ENCODE results near the gene PAQR7. TPM values are rescaled to one million over a fixed set of nuclear protein-coding genes. Genes with fewer than 3 reads are reported as not detected.

PAQR7 gene
- total RNA-seq, 1 donor from 2014 or later: 7.9 TPM

GRCh38 chr1:25909040-25909439 is 33.5 kb upstream of the PAQR7 start:
- no peak for DNase-seq (ENCODE audit: low spot score)
- H3K4me1 Mint-ChIP-seq (ENCODE audit: low read depth): peaks cover 15% of the 10 kb centered on the region
- no peak overlapping the region for H3K4me3 Mint-ChIP-seq (ENCODE audit: low read depth)
- no peak overlapping the region for H3K27ac Mint-ChIP-seq
- no peaks in the 10 kb centered on the region for H3K9me3 Mint-ChIP-seq
- peaks cover 21% of the 10 kb centered on the region for H3K27me3 Mint-ChIP-seq (ENCODE audit: low read depth)
- intact Hi-C loops (cut with micrococcal nuclease): no loop called here
- H3K36me3 Mint-ChIP-seq (ENCODE audit: low read depth): peaks cover 12% of the 10 kb centered on the region

DNA sequence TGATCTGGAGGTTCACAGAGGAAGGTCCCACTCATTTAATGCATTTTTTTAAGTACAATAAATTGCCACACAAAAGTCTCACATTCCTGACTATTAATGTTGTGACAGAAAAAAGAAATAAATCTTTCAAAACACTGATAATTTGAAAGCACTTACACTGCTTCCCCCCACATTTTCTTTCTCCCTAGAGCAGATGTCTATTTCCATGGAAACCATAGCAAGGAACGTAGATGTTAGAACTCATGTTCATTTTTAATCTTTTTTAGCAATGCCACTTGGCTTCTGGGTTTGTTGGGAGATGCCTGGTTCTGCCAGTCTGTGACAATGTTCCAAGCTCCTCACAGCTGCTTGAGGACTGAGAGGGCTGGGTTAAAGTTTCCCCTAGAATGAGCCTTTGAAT is 32.7 kb upstream of the PAQR7 start:
- H3K4me1 Mint-ChIP-seq (ENCODE audit: low read depth): peaks cover 21% of the 10 kb centered on the region
- no peak for DNase-seq (ENCODE audit: low spot score)
- no peak overlapping the region for H3K27ac Mint-ChIP-seq
- no peak overlapping the region for H3K4me3 Mint-ChIP-seq (ENCODE audit: low read depth)
- peaks cover 21% of the 10 kb centered on the region for H3K27me3 Mint-ChIP-seq (ENCODE audit: low read depth)
- no peaks in the 10 kb centered on the region for H3K9me3 Mint-ChIP-seq
- intact Hi-C loops (cut with micrococcal nuclease): no loop called here
- H3K36me3 Mint-ChIP-seq (ENCODE audit: low read depth): peaks cover 19% of the 10 kb centered on the region

DNA sequence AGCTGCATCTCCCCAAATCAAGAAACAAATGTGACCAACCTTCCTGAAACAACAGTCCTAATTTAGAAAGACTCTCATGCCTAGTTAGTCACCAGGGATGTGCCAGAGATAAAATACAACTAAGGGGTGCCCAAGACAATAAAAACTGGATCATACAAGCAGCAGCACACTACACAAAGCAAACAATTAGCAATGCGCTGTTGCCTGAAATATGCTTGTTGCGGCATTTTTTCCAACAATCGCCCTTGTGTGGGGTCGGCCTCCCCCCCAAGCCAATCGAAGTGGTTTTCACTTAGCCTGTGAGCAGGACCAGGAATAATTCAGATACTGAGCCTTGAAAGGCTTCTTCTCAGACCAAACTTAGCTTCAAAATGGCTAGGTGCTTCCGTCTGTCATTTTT is 32.1 kb upstream of the PAQR7 start:
- intact Hi-C loops (cut with micrococcal nuclease): no loop called here
- Mint-ChIP-seq H3K4me3 (ENCODE audit: low read depth) (peak overlapping the region; percentile 51), H3K27ac (no peak overlapping the region), H3K4me1 (ENCODE audit: low read depth) (peaks cover 26% of the 10 kb centered on the region), H3K36me3 (ENCODE audit: low read depth) (peaks cover 24% of the 10 kb centered on the region), H3K9me3 (no peaks in the 10 kb centered on the region), H3K27me3 (ENCODE audit: low read depth) (peaks cover 19% of the 10 kb centered on the region)
- no peak for DNase-seq (ENCODE audit: low spot score)

- Mint-ChIP-seq H3K9me3 (no peaks in the 10 kb centered on the region), H3K4me3 (ENCODE audit: low read depth) (peak overlapping the region; percentile 76), H3K27ac (peak overlapping the region; percentile 64), H3K36me3 (ENCODE audit: low read depth) (peaks cover 31% of the 10 kb centered on the region), H3K27me3 (ENCODE audit: low read depth) (peaks cover 15% of the 10 kb centered on the region), H3K4me1 (ENCODE audit: low read depth) (peaks cover 30% of the 10 kb centered on the region)
- no peak for DNase-seq (ENCODE audit: low spot score)
- intact Hi-C loops (cut with micrococcal nuclease): loop anchor here (1.0 kb wide), 1 partner anchor 476 kb away; the partner anchor contains the start of gene MACO1
Measured at GRCh38 chr1:25906644-25907300, 31.3 kb upstream of the PAQR7 start.

- H3K9me3 Mint-ChIP-seq: no peaks in the 10 kb centered on the region
- peaks cover 15% of the 10 kb centered on the region for H3K27me3 Mint-ChIP-seq (ENCODE audit: low read depth)
- DNase-seq (ENCODE audit: low spot score): peak; percentile 83
- H3K4me3 Mint-ChIP-seq (ENCODE audit: low read depth): peak within 1 kb of the TSS; percentile 93
- H3K4me1 Mint-ChIP-seq (ENCODE audit: low read depth): peaks cover 30% of the 10 kb centered on the region
- peak within 1 kb of the TSS; percentile 92 for H3K27ac Mint-ChIP-seq
- H3K36me3 Mint-ChIP-seq (ENCODE audit: low read depth): peaks cover 37% of the 10 kb centered on the region
- intact Hi-C loops (cut with micrococcal nuclease): loop anchor here (1.0 kb wide), 3 partner anchors 10 to 476 kb away; partner anchors contain the start of genes MACO1 and PAFAH2
Measured at GRCh38 chr1:25905680-25906643, 30.5 kb upstream of the PAQR7 start, which contains the start of gene STMN1. Gene STMN1 (minus strand): TSS chr1:25906419. CDS start chr1:25904676, 1,743 bp downstream.

DNA sequence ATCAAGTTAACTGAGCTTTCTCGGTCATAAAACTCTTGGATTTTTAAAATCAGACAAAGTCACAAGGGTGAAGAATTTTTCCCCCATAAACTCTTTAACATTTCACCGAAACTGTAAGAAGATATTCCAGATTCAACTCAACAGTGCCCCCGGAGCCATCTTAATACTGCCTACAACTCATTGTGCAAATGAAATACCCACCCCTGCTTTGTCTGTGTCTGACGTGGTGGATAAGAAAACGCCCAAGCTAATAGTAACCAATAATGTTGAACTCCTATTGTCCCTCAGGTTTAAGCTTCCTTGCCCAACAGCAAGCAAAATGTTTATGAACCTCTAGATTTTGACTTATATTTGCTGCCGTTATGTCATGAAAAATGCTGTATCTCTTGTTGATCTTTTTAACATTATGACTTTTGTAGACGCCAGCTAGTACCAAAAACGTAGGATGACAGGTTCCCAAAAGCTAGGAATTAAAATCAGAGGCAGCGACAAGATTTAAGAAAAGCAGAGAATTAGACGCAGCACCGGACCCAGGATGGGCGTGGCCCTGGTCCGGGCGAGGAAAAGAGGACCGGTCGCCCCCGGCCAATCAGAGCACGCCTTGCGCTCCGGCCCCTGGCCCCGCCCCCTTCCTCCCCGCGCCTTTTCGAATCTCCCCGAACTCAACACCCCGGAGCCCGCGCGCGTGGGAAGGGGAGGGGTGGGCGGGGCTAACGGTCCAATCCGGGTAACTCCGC is 29.6 kb upstream of the PAQR7 start:
- Mint-ChIP-seq H3K9me3 (no peaks in the 10 kb centered on the region), H3K36me3 (ENCODE audit: low read depth) (peaks cover 46% of the 10 kb centered on the region)

DNA sequence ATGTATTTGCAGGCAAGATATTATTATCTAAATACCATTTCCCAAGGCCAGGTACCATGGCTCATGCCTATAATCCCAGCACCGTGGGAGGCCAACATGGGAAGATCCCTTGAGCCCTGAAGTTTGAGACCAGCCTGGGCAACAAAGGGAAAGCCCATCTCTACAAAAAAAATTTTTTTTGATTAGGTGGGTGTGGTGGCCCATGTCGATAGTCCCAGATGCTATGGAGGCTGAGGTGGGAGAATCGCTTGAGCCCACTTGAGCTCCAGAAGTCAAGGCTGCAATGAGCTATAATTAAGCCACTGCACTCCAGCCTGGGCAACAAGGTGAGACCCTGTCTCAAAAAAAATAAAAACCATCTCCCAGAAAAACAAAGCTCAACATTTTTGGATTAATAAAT is 28.5 kb upstream of the PAQR7 start:
- H3K4me3 Mint-ChIP-seq (ENCODE audit: low read depth): peak overlapping the region; percentile 93
- no peaks in the 10 kb centered on the region for H3K9me3 Mint-ChIP-seq
- intact Hi-C loops (cut with micrococcal nuclease): no loop called here
- peak overlapping the region; percentile 88 for H3K27ac Mint-ChIP-seq
- no peak for DNase-seq (ENCODE audit: low spot score)
- peaks cover 41% of the 10 kb centered on the region for H3K4me1 Mint-ChIP-seq (ENCODE audit: low read depth)
- peaks cover 56% of the 10 kb centered on the region for H3K36me3 Mint-ChIP-seq (ENCODE audit: low read depth)
- H3K27me3 Mint-ChIP-seq (ENCODE audit: low read depth): peaks cover 13% of the 10 kb centered on the region

More for the DNA sequence above, 29.6 kb upstream of the PAQR7 start:
- peaks cover 15% of the 10 kb centered on the region for H3K27me3 Mint-ChIP-seq (ENCODE audit: low read depth)
- H3K4me3 Mint-ChIP-seq (ENCODE audit: low read depth): peak overlapping the region; percentile 93
- H3K27ac Mint-ChIP-seq: peak overlapping the region; percentile 88
- DNase-seq (ENCODE audit: low spot score): peak; percentile 91
- peaks cover 35% of the 10 kb centered on the region for H3K4me1 Mint-ChIP-seq (ENCODE audit: low read depth)
- intact Hi-C loops (cut with micrococcal nuclease): loop anchor here (1.0 kb wide), 2 partner anchors 9 to 93 kb away; partner anchors contain the start of gene PAFAH2

DNA sequence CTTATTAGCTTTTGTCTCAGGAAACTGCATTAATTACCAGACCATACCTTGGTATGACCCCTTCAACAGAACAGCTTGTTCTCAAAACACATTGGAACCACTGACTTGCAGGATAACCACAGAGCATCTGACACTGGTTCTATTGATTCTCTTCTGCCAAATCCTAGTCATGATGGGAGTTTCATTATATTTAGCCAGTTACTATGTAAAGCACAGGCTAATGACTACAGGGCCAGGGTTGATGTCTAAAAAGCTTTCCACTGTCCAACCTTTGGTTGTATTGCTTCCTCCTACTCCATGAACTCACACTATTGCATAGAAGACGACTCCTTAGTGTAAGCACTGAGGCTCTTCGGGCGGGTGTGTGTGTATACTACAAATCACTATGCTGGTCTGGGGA is 27.0 kb upstream of the PAQR7 start:
- Mint-ChIP-seq H3K36me3 (ENCODE audit: low read depth) (peaks cover 70% of the 10 kb centered on the region), H3K9me3 (no peaks in the 10 kb centered on the region), H3K27me3 (ENCODE audit: low read depth) (peaks cover 4% of the 10 kb centered on the region), H3K27ac (peak overlapping the region; percentile 33), H3K4me3 (ENCODE audit: low read depth) (peak overlapping the region; percentile 45), H3K4me1 (ENCODE audit: low read depth) (peaks cover 42% of the 10 kb centered on the region)
- no peak for DNase-seq (ENCODE audit: low spot score)
- intact Hi-C loops (cut with micrococcal nuclease): no loop called here

DNA sequence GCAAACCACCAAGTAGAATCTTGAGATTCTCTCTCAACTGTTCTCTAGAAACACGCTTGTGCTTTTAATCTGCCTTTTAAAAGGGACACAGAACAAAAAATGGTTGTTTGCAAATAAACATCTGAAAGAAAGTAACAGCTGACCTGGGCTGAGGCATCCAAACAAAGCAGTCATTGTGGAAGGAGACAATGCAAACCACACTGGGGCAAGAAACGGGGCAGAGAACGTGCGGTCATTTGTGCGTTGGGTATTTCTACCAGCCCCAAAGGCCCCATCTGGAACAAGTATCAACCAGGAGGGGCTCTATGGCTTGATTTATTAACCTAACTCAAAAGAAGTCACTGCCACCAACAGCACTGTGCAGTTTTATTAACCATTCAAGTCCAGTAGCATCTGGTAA is 24.7 kb upstream of the PAQR7 start:
- intact Hi-C loops (cut with micrococcal nuclease): no loop called here
- peak overlapping the region; percentile 42 for H3K27ac Mint-ChIP-seq
- H3K36me3 Mint-ChIP-seq (ENCODE audit: low read depth): peaks cover 83% of the 10 kb centered on the region
- no peaks in the 10 kb centered on the region for H3K9me3 Mint-ChIP-seq
- H3K4me3 Mint-ChIP-seq (ENCODE audit: low read depth): no peak overlapping the region
- no peak for DNase-seq (ENCODE audit: low spot score)
- peaks cover 44% of the 10 kb centered on the region for H3K4me1 Mint-ChIP-seq (ENCODE audit: low read depth)
- no peaks in the 10 kb centered on the region for H3K27me3 Mint-ChIP-seq (ENCODE audit: low read depth)

DNA sequence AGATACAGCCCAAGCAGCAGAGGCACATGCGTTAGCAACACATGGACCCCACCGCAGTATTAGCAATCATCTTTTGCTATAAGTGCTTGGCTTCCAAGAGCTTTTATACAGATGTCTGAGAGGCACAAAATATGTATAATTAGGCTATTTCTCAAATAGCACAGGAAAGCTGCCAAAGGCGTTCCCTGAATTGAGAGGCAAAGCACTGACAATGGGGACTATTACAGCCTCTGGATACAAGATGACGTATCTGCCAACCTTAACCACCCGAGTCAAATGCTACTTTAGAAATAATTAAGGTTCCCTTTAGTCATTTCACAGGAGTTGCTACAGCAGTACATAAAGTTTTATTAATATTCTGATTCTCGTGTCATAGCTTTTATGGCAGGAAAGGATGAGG is 24.3 kb upstream of the PAQR7 start:
- H3K4me3 Mint-ChIP-seq (ENCODE audit: low read depth): no peak overlapping the region
- H3K4me1 Mint-ChIP-seq (ENCODE audit: low read depth): peaks cover 45% of the 10 kb centered on the region
- peaks cover 81% of the 10 kb centered on the region for H3K36me3 Mint-ChIP-seq (ENCODE audit: low read depth)
- H3K27ac Mint-ChIP-seq: no peak overlapping the region
- DNase-seq (ENCODE audit: low spot score): no peak
- no peaks in the 10 kb centered on the region for H3K27me3 Mint-ChIP-seq (ENCODE audit: low read depth)
- no peaks in the 10 kb centered on the region for H3K9me3 Mint-ChIP-seq
- intact Hi-C loops (cut with micrococcal nuclease): no loop called here

GRCh38 chr1:25898223-25899015 is 22.9 kb upstream of the PAQR7 start:
- Mint-ChIP-seq H3K27me3 (ENCODE audit: low read depth) (no peaks in the 10 kb centered on the region), H3K36me3 (ENCODE audit: low read depth) (peaks cover 79% of the 10 kb centered on the region), H3K9me3 (no peaks in the 10 kb centered on the region), H3K27ac (peak overlapping the region; percentile 43), H3K4me3 (ENCODE audit: low read depth) (no peak overlapping the region), H3K4me1 (ENCODE audit: low read depth) (peaks cover 34% of the 10 kb centered on the region)
- intact Hi-C loops (cut with micrococcal nuclease): no loop called here
- DNase-seq (ENCODE audit: low spot score): no peak

GRCh38 chr1:25897754-25898153 is 22.2 kb upstream of the PAQR7 start:
- H3K27me3 Mint-ChIP-seq (ENCODE audit: low read depth): no peaks in the 10 kb centered on the region
- H3K9me3 Mint-ChIP-seq: no peaks in the 10 kb centered on the region
- peaks cover 29% of the 10 kb centered on the region for H3K4me1 Mint-ChIP-seq (ENCODE audit: low read depth)
- no peak overlapping the region for H3K27ac Mint-ChIP-seq
- intact Hi-C loops (cut with micrococcal nuclease): no loop called here
- DNase-seq (ENCODE audit: low spot score): no peak
- peaks cover 73% of the 10 kb centered on the region for H3K36me3 Mint-ChIP-seq (ENCODE audit: low read depth)
- H3K4me3 Mint-ChIP-seq (ENCODE audit: low read depth): no peak overlapping the region
